Measurements from ENCODE around the gene MBLAC2.

Gene MBLAC2

GRCh38 chr5:90514520-90514919 lies 39.9 kb upstream of the MBLAC2 start:
- Histone ChIP-seq H3K27me3 (ENCODE audit: insufficient read depth, poor library complexity, severe bottlenecking) (no peaks in the 10 kb centered on the region), H3K4me3 (replicated peaks; ENCODE audit: insufficient read depth, low read length) (no peak overlapping the region), H3K27ac (replicated peaks) (no peak overlapping the region)
- no peak for TF ChIP-seq POLR2AphosphoS5 (IDR thresholded peaks at IDR 0.05; ENCODE audit: low read depth)
- TF ChIP-seq REST (IDR thresholded peaks at IDR 0.05; ENCODE audit: insufficient replicate concordance, low read depth) = no peak
- no peak for TF ChIP-seq GABPA (IDR thresholded peaks at IDR 0.05; ENCODE audit: low read depth)
- TF ChIP-seq CTCF (IDR thresholded peaks at IDR 0.05; ENCODE audit: insufficient read depth, low read length) = no peak
- no peak for TF ChIP-seq SPI1 (IDR thresholded peaks at IDR 0.05; ENCODE audit: borderline replicate concordance, low read depth)
- no peak for DNase-seq (ENCODE audit: low read depth in 1 of 2, low spot score in 1 of 2)

GRCh38 chr5:90510438-90510837 lies 35.9 kb upstream of the MBLAC2 start:
- TF ChIP-seq SPI1 (IDR thresholded peaks at IDR 0.05; ENCODE audit: borderline replicate concordance, low read depth) = no peak
- TF ChIP-seq POLR2AphosphoS5 (IDR thresholded peaks at IDR 0.05; ENCODE audit: low read depth) = no peak
- no peak for TF ChIP-seq CTCF (IDR thresholded peaks at IDR 0.05; ENCODE audit: insufficient read depth, low read length)
- H3K27me3 ChIP-seq (ENCODE audit: insufficient read depth, poor library complexity, severe bottlenecking) = no peaks in the 10 kb centered on the region
- no peak overlapping the region for H3K27ac ChIP-seq (replicated peaks)
- H3K4me3 ChIP-seq (replicated peaks; ENCODE audit: insufficient read depth, low read length) = no peak overlapping the region
- DNase-seq (ENCODE audit: low read depth in 1 of 2, low spot score in 1 of 2) = no peak

- DNase-seq (ENCODE audit: low read depth in 1 of 2, low spot score in 1 of 2) = no peak
- H3K27me3 ChIP-seq (ENCODE audit: insufficient read depth, poor library complexity, severe bottlenecking) = no peaks in the 10 kb centered on the region
- H3K27ac ChIP-seq (replicated peaks) = no peak overlapping the region
- H3K4me3 ChIP-seq (replicated peaks; ENCODE audit: insufficient read depth, low read length) = no peak overlapping the region
- TF ChIP-seq SPI1 (IDR thresholded peaks at IDR 0.05; ENCODE audit: borderline replicate concordance, low read depth) = no peak
- no peak for TF ChIP-seq REST (IDR thresholded peaks at IDR 0.05; ENCODE audit: insufficient replicate concordance, low read depth)
- TF ChIP-seq CTCF (IDR thresholded peaks at IDR 0.05; ENCODE audit: insufficient read depth, low read length) = no peak
- TF ChIP-seq GABPA (IDR thresholded peaks at IDR 0.05; ENCODE audit: low read depth) = no peak
- no peak for TF ChIP-seq POLR2AphosphoS5 (IDR thresholded peaks at IDR 0.05; ENCODE audit: low read depth)
These were observed 31.6 kb upstream of the MBLAC2 start for GRCh38 chr5:90506221-90506620.

GRCh38 chr5:90504743-90505142 lies 30.2 kb upstream of the MBLAC2 start:
- Histone ChIP-seq H3K4me3 (replicated peaks; ENCODE audit: insufficient read depth, low read length) (no peak overlapping the region), H3K27me3 (ENCODE audit: insufficient read depth, poor library complexity, severe bottlenecking) (no peaks in the 10 kb centered on the region), H3K27ac (replicated peaks) (no peak overlapping the region)
- TF ChIP-seq SPI1 (IDR thresholded peaks at IDR 0.05; ENCODE audit: borderline replicate concordance, low read depth) (no peak), POLR2AphosphoS5 (IDR thresholded peaks at IDR 0.05; ENCODE audit: low read depth) (no peak), GABPA (IDR thresholded peaks at IDR 0.05; ENCODE audit: low read depth) (no peak), REST (IDR thresholded peaks at IDR 0.05; ENCODE audit: insufficient replicate concordance, low read depth) (no peak), CTCF (IDR thresholded peaks at IDR 0.05; ENCODE audit: insufficient read depth, low read length) (no peak)
- DNase-seq (ENCODE audit: low read depth in 1 of 2, low spot score in 1 of 2) = no peak
